Liver (tissue), 3 donors: Measurements from ENCODE around the gene ZNF316.

Experiments
- FOXA1 ChIP-seq: IDR thresholded peaks from 2 replicates; pipeline ENCODE4 v1.6.1; 2016; ENCODE audit warnings: antibody characterized with exemption
- GABPA ChIP-seq, 2 donors: IDR thresholded peaks in 1 of 2; conservative IDR thresholded peaks in 1 of 2; 2 replicates each; pipeline ENCODE4 v1.6.1; 2016; ENCODE audit warnings: antibody characterized with exemption in 2 of 2, mild to moderate bottlenecking in 1 of 2, moderate library complexity in 1 of 2
- JUND ChIP-seq, 2 donors: IDR thresholded peaks; 2 replicates each; pipeline ENCODE4 v1.6.1; 2016; ENCODE audit warnings: antibody characterized with exemption in 2 of 2
- NR2F2 ChIP-seq: IDR thresholded peaks from 2 replicates; pipeline ENCODE4 v1.6.1; 2016; ENCODE audit warnings: antibody characterized with exemption
- RAD21 ChIP-seq, 2 donors: IDR thresholded peaks; 2 replicates each; pipeline ENCODE4 v1.6.1; 2016; ENCODE audit warnings: antibody characterized with exemption in 2 of 2, mild to moderate bottlenecking in 2 of 2
- SP1 ChIP-seq: IDR thresholded peaks from 2 replicates; pipeline ENCODE4 v1.6.1; 2018; ENCODE audit warnings: antibody characterized with exemption, mild to moderate bottlenecking
- TAF1 ChIP-seq: conservative IDR thresholded peaks from 2 replicates; pipeline ENCODE4 v1.6.1; 2016; ENCODE audit warnings: antibody characterized with exemption, mild to moderate bottlenecking
- YY1 ChIP-seq: IDR thresholded peaks from 2 replicates; pipeline ENCODE4 v1.6.1; 2016; ENCODE audit warnings: antibody characterized with exemption, mild to moderate bottlenecking
- TF ChIP-seq, protein P1 (sequence below): fragments of 150-350 bp; IDR thresholded peaks from 2 replicates; pipeline ENCODE4 v1.5.1; 2017; ENCODE audit warnings: improper control_type of control experiment, low read depth, low read length; ENCODE audit not compliant: missing input control
- TF ChIP-seq, protein P2 (sequence below): IDR thresholded peaks from 2 replicates; pipeline ENCODE4 v1.6.1; 2016; ENCODE audit warnings: antibody characterized with exemption, mild to moderate bottlenecking
- TF ChIP-seq, protein P3 (sequence below): IDR thresholded peaks from 2 replicates; pipeline ENCODE4 v1.6.1; 2016; ENCODE audit warnings: antibody characterized with exemption
- donor health status: healthy.
- donor health status: healthy.

DNA sequence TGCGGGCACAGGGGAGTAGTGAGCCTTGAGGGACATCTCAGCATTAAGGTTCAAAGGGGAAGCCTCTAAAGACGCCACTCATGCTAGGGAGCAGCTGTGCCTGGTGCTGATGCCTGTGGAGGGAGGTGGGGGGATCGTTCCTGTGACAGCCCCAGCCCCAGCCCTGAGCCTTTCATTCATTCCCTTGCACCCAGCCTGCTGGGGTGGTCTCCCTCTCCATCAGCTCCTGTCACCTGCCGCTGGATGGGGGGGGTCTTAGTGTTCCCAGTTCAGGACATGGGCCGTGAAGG lies 11.6 kb downstream of the ZNF316 start:
- TF ChIP-seq YY1 (no peak), FOXA1 (no peak), TAF1 (no peak), RAD21 (IDR thresholded peaks at IDR 0.05) (no peak), GABPA (IDR thresholded peaks at IDR 0.05 in 1 of 2, conservative IDR thresholded peaks at IDR 0.05 in 1 of 2) (no peak), SP1 (no peak), NR2F2 (no peak), JUND (IDR thresholded peaks at IDR 0.05) (no peak)
- TF ChIP-seq, protein P1, sequence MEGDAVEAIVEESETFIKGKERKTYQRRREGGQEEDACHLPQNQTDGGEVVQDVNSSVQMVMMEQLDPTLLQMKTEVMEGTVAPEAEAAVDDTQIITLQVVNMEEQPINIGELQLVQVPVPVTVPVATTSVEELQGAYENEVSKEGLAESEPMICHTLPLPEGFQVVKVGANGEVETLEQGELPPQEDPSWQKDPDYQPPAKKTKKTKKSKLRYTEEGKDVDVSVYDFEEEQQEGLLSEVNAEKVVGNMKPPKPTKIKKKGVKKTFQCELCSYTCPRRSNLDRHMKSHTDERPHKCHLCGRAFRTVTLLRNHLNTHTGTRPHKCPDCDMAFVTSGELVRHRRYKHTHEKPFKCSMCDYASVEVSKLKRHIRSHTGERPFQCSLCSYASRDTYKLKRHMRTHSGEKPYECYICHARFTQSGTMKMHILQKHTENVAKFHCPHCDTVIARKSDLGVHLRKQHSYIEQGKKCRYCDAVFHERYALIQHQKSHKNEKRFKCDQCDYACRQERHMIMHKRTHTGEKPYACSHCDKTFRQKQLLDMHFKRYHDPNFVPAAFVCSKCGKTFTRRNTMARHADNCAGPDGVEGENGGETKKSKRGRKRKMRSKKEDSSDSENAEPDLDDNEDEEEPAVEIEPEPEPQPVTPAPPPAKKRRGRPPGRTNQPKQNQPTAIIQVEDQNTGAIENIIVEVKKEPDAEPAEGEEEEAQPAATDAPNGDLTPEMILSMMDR, result no peak
- TF ChIP-seq, protein P2, sequence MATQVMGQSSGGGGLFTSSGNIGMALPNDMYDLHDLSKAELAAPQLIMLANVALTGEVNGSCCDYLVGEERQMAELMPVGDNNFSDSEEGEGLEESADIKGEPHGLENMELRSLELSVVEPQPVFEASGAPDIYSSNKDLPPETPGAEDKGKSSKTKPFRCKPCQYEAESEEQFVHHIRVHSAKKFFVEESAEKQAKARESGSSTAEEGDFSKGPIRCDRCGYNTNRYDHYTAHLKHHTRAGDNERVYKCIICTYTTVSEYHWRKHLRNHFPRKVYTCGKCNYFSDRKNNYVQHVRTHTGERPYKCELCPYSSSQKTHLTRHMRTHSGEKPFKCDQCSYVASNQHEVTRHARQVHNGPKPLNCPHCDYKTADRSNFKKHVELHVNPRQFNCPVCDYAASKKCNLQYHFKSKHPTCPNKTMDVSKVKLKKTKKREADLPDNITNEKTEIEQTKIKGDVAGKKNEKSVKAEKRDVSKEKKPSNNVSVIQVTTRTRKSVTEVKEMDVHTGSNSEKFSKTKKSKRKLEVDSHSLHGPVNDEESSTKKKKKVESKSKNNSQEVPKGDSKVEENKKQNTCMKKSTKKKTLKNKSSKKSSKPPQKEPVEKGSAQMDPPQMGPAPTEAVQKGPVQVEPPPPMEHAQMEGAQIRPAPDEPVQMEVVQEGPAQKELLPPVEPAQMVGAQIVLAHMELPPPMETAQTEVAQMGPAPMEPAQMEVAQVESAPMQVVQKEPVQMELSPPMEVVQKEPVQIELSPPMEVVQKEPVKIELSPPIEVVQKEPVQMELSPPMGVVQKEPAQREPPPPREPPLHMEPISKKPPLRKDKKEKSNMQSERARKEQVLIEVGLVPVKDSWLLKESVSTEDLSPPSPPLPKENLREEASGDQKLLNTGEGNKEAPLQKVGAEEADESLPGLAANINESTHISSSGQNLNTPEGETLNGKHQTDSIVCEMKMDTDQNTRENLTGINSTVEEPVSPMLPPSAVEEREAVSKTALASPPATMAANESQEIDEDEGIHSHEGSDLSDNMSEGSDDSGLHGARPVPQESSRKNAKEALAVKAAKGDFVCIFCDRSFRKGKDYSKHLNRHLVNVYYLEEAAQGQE, result no peak
- TF ChIP-seq, protein P3, sequence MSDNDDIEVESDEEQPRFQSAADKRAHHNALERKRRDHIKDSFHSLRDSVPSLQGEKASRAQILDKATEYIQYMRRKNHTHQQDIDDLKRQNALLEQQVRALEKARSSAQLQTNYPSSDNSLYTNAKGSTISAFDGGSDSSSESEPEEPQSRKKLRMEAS, result no peak
